Measurements from ENCODE around the gene FARP1. TPM values are rescaled to one million over a fixed set of nuclear protein-coding genes. Genes with fewer than 3 reads are reported as not detected.

The FARP1 gene
- total RNA-seq, 2 experiments from 2014 or later: not detected

GRCh38 chr13:98260357-98261164 lies 117.7 kb downstream of the FARP1 start:
- no peak overlapping the region for H3K4me3 ChIP-seq (ENCODE audit: low read depth, low read length, poor library complexity, severe bottlenecking)
- H3K27ac ChIP-seq (ENCODE audit: low read depth, low read length, poor library complexity, severe bottlenecking): no peak overlapping the region
- no peaks in the 10 kb centered on the region for H3K4me1 ChIP-seq (ENCODE audit: insufficient read depth, low read length, poor library complexity, severe bottlenecking)
- BruUV-seq (replicated peaks): no TSS peak
- intact Hi-C loops (cut with micrococcal nuclease; ENCODE audit: unreplicated experiment): no loop called here
- ChIA-PET POLR2A (no interaction called here), CTCF (ENCODE audit: unreplicated experiment) (no interaction called here)
- no peak for DNase-seq (ENCODE audit: low spot score)
- TF ChIP-seq CTCF (conservative IDR thresholded peaks at IDR 0.05; ENCODE audit: low read length): no peak
- no peak for TF ChIP-seq EZH2phosphoT487 (IDR thresholded peaks at IDR 0.05; ENCODE audit: borderline replicate concordance, low read depth, low read length)
- no peak overlapping the region for H2AFZ ChIP-seq (ENCODE audit: low read length)
- H3K79me2 ChIP-seq (ENCODE audit: insufficient read depth, low read depth, low read length): no peaks in the 10 kb centered on the region
- H3K4me2 ChIP-seq (ENCODE audit: low read length): no peak overlapping the region
- H3K9me2 ChIP-seq (ENCODE audit: insufficient read depth, low read length): no peaks in the 10 kb centered on the region
- no peaks in the 10 kb centered on the region for H3K9me3 ChIP-seq (ENCODE audit: low read length)
- H4K20me1 ChIP-seq (ENCODE audit: insufficient read depth, low read length): no peaks in the 10 kb centered on the region
- no peaks in the 10 kb centered on the region for H3K36me3 ChIP-seq (ENCODE audit: insufficient read depth, low read length)

- ChIA-PET POLR2A (interaction anchor here (0.7 kb wide), 1 partner anchor 435 kb away, joined by 4 read pairs; no protein-coding TSS in a partner anchor), CTCF (ENCODE audit: unreplicated experiment) (no interaction called here)
- no peaks in the 10 kb centered on the region for H3K9me3 ChIP-seq (ENCODE audit: low read length)
- H4K20me1 ChIP-seq (ENCODE audit: insufficient read depth, low read length): no peaks in the 10 kb centered on the region
- intact Hi-C loops (cut with micrococcal nuclease; ENCODE audit: unreplicated experiment): no loop called here
- no peaks in the 10 kb centered on the region for H3K79me2 ChIP-seq (ENCODE audit: insufficient read depth, low read depth, low read length)
- DNase-seq (ENCODE audit: low spot score): no peak
- H3K4me3 ChIP-seq (ENCODE audit: low read depth, low read length, poor library complexity, severe bottlenecking): no peak overlapping the region
- H3K4me2 ChIP-seq (ENCODE audit: low read length): no peak overlapping the region
- no TSS peak for BruUV-seq (replicated peaks)
- no peaks in the 10 kb centered on the region for H3K36me3 ChIP-seq (ENCODE audit: insufficient read depth, low read length)
- H3K4me1 ChIP-seq (ENCODE audit: insufficient read depth, low read length, poor library complexity, severe bottlenecking): no peaks in the 10 kb centered on the region
- no peak for TF ChIP-seq EZH2phosphoT487 (IDR thresholded peaks at IDR 0.05; ENCODE audit: borderline replicate concordance, low read depth, low read length)
- TF ChIP-seq CTCF (conservative IDR thresholded peaks at IDR 0.05; ENCODE audit: low read length): no peak
- H3K27ac ChIP-seq (ENCODE audit: low read depth, low read length, poor library complexity, severe bottlenecking): no peak overlapping the region
- H2AFZ ChIP-seq (ENCODE audit: low read length): no peak overlapping the region
- no peaks in the 10 kb centered on the region for H3K9me2 ChIP-seq (ENCODE audit: insufficient read depth, low read length)
These were observed 118.3 kb downstream of the FARP1 start for GRCh38 chr13:98261165-98261702.

GRCh38 chr13:98262292-98262691 lies 119.4 kb downstream of the FARP1 start:
- H3K4me3 ChIP-seq (ENCODE audit: low read depth, low read length, poor library complexity, severe bottlenecking): no peak overlapping the region
- DNase-seq (ENCODE audit: low spot score): no peak
- CTCF ChIA-PET (ENCODE audit: unreplicated experiment): no interaction called here
- H3K79me2 ChIP-seq (ENCODE audit: insufficient read depth, low read depth, low read length): no peaks in the 10 kb centered on the region
- H2AFZ ChIP-seq (ENCODE audit: low read length): no peak overlapping the region
- intact Hi-C loops (cut with micrococcal nuclease; ENCODE audit: unreplicated experiment): no loop called here
- no peaks in the 10 kb centered on the region for H3K36me3 ChIP-seq (ENCODE audit: insufficient read depth, low read length)
- H3K4me1 ChIP-seq (ENCODE audit: insufficient read depth, low read length, poor library complexity, severe bottlenecking): no peaks in the 10 kb centered on the region
- no peak for TF ChIP-seq CTCF (conservative IDR thresholded peaks at IDR 0.05; ENCODE audit: low read length)
- no peak for TF ChIP-seq EZH2phosphoT487 (IDR thresholded peaks at IDR 0.05; ENCODE audit: borderline replicate concordance, low read depth, low read length)
- H3K9me2 ChIP-seq (ENCODE audit: insufficient read depth, low read length): no peaks in the 10 kb centered on the region
- H3K4me2 ChIP-seq (ENCODE audit: low read length): no peak overlapping the region
- H4K20me1 ChIP-seq (ENCODE audit: insufficient read depth, low read length): no peaks in the 10 kb centered on the region
- no peaks in the 10 kb centered on the region for H3K9me3 ChIP-seq (ENCODE audit: low read length)
- POLR2A ChIA-PET: interaction anchor here (0.7 kb wide), 1 partner anchor 434 kb away, joined by 4 read pairs; no protein-coding TSS in a partner anchor
- no TSS peak for BruUV-seq (replicated peaks)
- H3K27ac ChIP-seq (ENCODE audit: low read depth, low read length, poor library complexity, severe bottlenecking): no peak overlapping the region
